ENCODE data around the gene LDLRAD1. TPM values are rescaled to one million over a fixed set of nuclear protein-coding genes. Genes with fewer than 3 reads are reported as not detected.
"Not testable (repeated sequence)": the region's sequence is repeated elsewhere in the genome, so short reads cannot be mapped to it uniquely, and the experiment has no call there.

LDLRAD1 gene
- total RNA-seq, 2 experiments from 2014 or later = not detected

DNA sequence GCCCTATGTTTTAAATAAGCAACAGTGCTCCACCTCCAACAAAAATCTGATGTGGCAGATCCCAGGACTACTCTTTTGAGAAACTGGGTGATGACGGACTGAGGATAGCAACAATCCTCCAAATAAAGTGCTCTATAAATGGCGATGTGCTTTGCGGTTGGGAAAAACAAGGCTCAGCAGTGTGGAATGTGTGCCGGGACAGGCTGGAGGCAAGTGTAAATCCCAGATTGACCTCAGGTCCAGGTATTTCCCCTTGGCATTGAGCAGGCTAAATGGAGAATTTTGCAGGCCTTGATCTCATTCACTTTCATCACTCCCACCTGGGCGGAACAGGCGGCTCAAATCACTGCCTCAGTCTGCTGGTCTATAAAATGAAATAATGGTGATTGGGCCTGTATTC is 36.8 kb downstream of the LDLRAD1 start:
- CTCF ChIA-PET = no interaction called here
- H3K27me3 Mint-ChIP-seq (ENCODE audit: low read depth) = no peaks in the 10 kb centered on the region
- H3K27ac Mint-ChIP-seq = no peak overlapping the region
- H3K9me3 Mint-ChIP-seq (ENCODE audit: insufficient read depth) = no peaks in the 10 kb centered on the region
- no peak for DNase-seq
- POLR2A ChIA-PET = no interaction called here
- H3K36me3 Mint-ChIP-seq (ENCODE audit: low read depth) = no peaks in the 10 kb centered on the region
- no peak for ATAC-seq
- H3K4me3 Mint-ChIP-seq = no peak overlapping the region
- peaks cover 5% of the 10 kb centered on the region for H3K4me1 Mint-ChIP-seq (ENCODE audit: low read depth)

DNA sequence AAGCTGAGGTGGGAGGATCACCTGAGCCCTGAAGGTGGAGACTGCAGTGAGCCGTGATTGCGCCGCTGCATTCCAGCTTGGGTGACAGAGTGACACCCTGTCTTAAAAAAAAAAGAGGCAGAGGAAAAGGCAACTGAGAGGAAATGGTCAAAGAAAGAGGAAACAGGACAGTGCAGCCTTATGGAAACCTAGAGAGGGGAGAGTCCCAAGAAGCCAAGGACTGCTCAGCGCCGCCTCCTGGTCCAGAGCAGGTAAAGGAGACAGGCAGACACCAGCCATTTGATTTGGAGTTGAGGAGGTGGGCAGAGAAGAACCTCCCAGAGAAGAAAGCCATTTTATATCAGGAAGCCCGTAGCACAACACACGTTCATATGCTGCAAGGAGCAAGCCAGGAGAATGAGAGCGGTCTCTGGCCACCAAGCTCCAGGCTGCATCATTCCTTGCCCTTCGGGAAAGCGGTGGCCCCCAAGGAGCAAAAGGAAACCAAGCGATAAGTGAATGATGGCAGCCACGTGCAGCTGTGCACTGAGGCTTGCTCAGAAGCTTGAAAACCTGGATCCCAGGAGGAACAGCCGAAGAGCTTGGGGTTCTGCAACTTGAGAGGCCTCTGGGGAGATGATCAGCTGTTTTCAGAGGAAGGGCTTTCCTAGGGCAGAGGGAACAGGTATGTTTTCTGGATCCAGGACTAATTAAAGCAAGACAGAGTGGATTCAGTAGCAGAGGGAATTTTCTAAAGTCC is 38.1 kb downstream of the LDLRAD1 start:
- no peaks in the 10 kb centered on the region for H3K27me3 Mint-ChIP-seq (ENCODE audit: low read depth)
- peaks cover 6% of the 10 kb centered on the region for H3K4me1 Mint-ChIP-seq (ENCODE audit: low read depth)
- H3K36me3 Mint-ChIP-seq (ENCODE audit: low read depth) = no peaks in the 10 kb centered on the region
- ATAC-seq = no peak
- H3K4me3 Mint-ChIP-seq = no peak overlapping the region
- H3K9me3 Mint-ChIP-seq (ENCODE audit: insufficient read depth) = no peaks in the 10 kb centered on the region
- POLR2A ChIA-PET = no interaction called here
- H3K27ac Mint-ChIP-seq = no peak overlapping the region
- no peak for DNase-seq
- CTCF ChIA-PET = interaction anchor here (1.2 kb wide), 1 partner anchor 21 kb away, joined by 5 read pairs; no protein-coding TSS in a partner anchor

DNA sequence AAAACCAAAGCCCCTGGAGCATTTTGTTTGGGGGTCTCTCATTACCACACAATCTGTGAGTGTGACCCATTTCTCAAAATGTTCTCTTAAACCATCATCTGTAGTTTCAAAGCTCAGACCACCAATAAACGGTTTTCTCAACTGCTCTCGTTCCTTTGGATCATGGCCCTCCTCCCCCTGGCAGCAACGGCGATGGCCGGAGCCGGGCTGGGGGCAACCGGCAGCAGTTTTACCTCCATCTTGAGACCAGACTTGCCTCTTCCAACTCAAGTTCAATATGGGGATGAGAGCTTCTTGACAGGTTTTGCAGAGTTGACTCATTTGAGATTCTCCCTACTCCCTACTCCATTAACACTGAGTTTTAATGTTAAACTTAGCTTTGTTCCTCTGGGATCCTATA is 42.1 kb downstream of the LDLRAD1 start:
- H3K4me3 Mint-ChIP-seq = no peak overlapping the region
- H3K9me3 Mint-ChIP-seq (ENCODE audit: insufficient read depth) = no peaks in the 10 kb centered on the region
- ATAC-seq (no peak), DNase-seq (no peak)
- POLR2A ChIA-PET = no interaction called here
- H3K4me1 Mint-ChIP-seq (ENCODE audit: low read depth) = peaks cover 6% of the 10 kb centered on the region
- H3K36me3 Mint-ChIP-seq (ENCODE audit: low read depth) = peaks cover 6% of the 10 kb centered on the region
- no peaks in the 10 kb centered on the region for H3K27me3 Mint-ChIP-seq (ENCODE audit: low read depth)
- no peak overlapping the region for H3K27ac Mint-ChIP-seq
- CTCF ChIA-PET = interaction anchor here (1.5 to 1.6 kb wide), 2 partner anchors 16 to 115 kb away, joined by 4 read pairs; no protein-coding TSS in a partner anchor

DNA sequence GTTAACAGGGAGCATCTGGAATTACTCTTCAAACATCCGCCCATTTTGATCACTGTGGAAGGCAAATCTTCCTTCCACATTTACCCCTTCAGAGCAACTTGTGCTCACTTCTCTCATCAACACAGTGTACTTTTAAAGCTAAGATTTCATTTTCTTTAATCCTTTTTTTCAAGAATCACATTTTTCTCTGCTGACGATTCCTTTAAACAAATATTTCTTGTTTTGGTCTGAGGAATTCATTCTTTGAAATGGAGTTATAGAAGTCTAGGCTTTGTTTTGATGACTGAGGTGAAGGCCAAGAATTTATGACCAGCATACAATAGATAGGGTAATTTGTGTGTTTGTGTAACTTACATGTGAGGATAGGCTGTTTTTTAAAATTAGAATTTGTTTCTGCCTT is 46.3 kb downstream of the LDLRAD1 start:
- Mint-ChIP-seq H3K27me3 (ENCODE audit: low read depth) (no peaks in the 10 kb centered on the region), H3K36me3 (ENCODE audit: low read depth) (peaks cover 25% of the 10 kb centered on the region), H3K9me3 (ENCODE audit: insufficient read depth) (no peaks in the 10 kb centered on the region), H3K4me1 (ENCODE audit: low read depth) (peaks cover 6% of the 10 kb centered on the region), H3K4me3 (no peak overlapping the region), H3K27ac (no peak overlapping the region)
- ATAC-seq (no peak), DNase-seq (no peak)
- CTCF ChIA-PET = interaction anchor here (0.7 to 2.8 kb wide), 2 partner anchors 112 to 143 kb away, joined by 3 to 16 read pairs; no protein-coding TSS in a partner anchor
- POLR2A ChIA-PET = no interaction called here

DNA sequence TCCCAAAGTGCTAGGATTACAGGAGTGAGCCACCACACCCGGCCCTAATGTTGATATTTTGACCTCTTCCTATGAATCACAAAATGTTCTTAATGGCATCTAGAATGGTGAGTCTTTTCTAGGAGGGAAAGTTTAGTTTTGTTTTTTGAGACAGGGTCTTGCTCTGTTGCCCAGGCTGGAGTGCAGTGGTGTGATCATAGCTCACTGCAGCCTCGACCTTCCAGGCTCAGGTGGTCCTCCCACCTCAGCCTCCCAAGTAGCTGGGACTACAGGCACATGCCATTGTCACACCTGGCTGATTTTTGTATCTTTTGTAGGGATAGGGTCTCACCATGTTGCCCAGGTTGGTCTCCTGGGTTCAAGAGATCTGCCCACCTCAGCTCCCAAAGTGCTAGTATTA is 48.7 kb downstream of the LDLRAD1 start:
- CTCF ChIA-PET = interaction anchor here (1.0 to 1.3 kb wide), 2 partner anchors 7 to 109 kb away, joined by 3 to 4 read pairs; no protein-coding TSS in a partner anchor
- H3K9me3 Mint-ChIP-seq (ENCODE audit: insufficient read depth); H3K4me1 Mint-ChIP-seq (ENCODE audit: low read depth); H3K27ac Mint-ChIP-seq; H3K27me3 Mint-ChIP-seq (ENCODE audit: low read depth); DNase-seq; ATAC-seq; H3K4me3 Mint-ChIP-seq; POLR2A ChIA-PET: not testable (repeated sequence)
- peaks cover 35% of the 10 kb centered on the region for H3K36me3 Mint-ChIP-seq (ENCODE audit: low read depth)

DNA sequence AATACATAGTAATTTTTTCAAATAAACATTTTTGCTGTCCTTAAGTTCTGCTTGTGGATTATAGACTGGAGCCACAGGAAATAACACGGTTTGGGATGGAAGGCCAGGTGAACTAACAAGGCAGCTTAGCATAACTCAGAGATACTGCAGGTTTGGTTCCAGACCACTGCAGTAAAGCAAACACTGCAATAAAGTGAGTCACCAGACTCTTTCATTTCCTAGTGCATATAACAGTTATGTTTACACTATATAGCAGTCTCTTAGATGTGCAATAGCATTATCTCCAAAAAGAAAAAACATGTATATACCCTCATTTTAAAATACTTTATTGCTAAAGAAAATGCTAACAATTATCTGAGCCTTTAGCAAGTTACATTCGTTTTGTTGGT is 49.9 kb downstream of the LDLRAD1 start:
- H3K4me3 Mint-ChIP-seq = no peak overlapping the region
- no peaks in the 10 kb centered on the region for H3K27me3 Mint-ChIP-seq (ENCODE audit: low read depth)
- no peaks in the 10 kb centered on the region for H3K9me3 Mint-ChIP-seq (ENCODE audit: insufficient read depth)
- H3K36me3 Mint-ChIP-seq (ENCODE audit: low read depth) = peaks cover 41% of the 10 kb centered on the region
- peaks cover 2% of the 10 kb centered on the region for H3K4me1 Mint-ChIP-seq (ENCODE audit: low read depth)
- ATAC-seq = no peak
- no peak for DNase-seq
- no peak overlapping the region for H3K27ac Mint-ChIP-seq
- CTCF ChIA-PET = interaction anchor here (0.9 kb wide), 1 partner anchor 9 kb away, joined by 3 read pairs; no protein-coding TSS in a partner anchor
- POLR2A ChIA-PET = no interaction called here

DNA sequence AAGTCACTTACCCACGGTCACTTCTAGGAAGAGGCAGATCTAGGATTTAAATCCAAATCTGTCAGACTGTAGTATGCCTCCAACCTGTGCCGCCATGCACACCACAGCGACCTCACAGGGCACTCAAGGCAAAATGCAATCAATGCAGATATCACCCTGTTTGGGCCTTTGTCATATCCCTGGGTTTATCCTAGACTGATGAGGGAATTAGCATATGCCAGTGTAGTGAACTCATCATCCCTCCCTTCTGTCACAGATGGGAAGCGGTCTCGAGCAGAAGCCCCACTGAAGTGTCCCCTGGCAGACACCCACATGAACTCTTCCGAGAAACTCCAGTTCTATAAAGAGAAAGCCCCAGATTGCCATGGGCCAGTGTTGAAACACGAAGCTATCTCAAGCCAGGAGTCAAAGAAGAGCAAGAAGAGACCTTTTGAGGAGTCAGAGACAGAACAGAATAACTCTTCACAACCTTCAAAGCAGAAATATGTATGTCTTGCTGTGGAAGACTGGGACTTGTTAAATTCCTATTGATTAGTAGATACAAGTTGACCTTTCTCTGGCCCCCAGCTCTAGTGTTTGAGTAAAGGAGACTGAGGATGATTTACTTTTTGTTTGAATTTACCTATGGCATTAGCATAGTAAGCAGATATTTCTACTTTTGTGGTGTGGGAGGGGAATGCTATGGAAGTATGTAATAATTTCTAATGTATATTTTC is 50.4 kb downstream of the LDLRAD1 start:
- Mint-ChIP-seq H3K36me3 (ENCODE audit: low read depth) (peaks cover 44% of the 10 kb centered on the region), H3K4me1 (ENCODE audit: low read depth) (peaks cover 2% of the 10 kb centered on the region), H3K27me3 (ENCODE audit: low read depth) (no peaks in the 10 kb centered on the region), H3K27ac (no peak overlapping the region), H3K4me3 (no peak overlapping the region), H3K9me3 (ENCODE audit: insufficient read depth) (no peaks in the 10 kb centered on the region)
- ChIA-PET POLR2A (no interaction called here), CTCF (interaction anchor here (0.9 kb wide), 1 partner anchor 8 kb away, joined by 3 read pairs; no protein-coding TSS in a partner anchor)
- no peak for DNase-seq
- ATAC-seq = no peak

DNA sequence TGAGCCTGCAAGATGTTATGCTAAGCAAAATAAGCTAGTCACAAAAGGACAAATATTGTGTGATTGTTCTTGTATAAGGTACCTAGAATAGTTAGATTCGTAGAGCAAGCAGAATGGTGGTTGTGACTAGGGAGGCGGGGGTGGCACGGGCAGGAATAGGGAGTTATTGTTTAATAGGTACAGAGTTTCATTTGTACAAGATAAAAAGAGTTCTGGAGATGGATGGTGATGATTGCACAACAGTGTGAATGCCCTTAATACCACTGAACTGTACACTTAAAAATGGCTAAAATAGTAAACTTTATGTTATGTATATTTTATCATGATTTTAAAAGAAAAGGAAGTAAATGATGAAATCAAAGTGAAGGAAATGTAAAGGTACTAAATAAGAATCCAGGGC is 51.2 kb downstream of the LDLRAD1 start:
- ChIA-PET POLR2A (no interaction called here), CTCF (interaction anchor here (0.6 to 1.8 kb wide), 3 partner anchors 19 to 319 kb away, joined by 4 to 6 read pairs (median 4); no protein-coding TSS in a partner anchor)
- Mint-ChIP-seq H3K9me3 (ENCODE audit: insufficient read depth) (no peaks in the 10 kb centered on the region), H3K27ac (no peak overlapping the region), H3K27me3 (ENCODE audit: low read depth) (no peaks in the 10 kb centered on the region), H3K4me1 (ENCODE audit: low read depth) (peaks cover 2% of the 10 kb centered on the region), H3K4me3 (no peak overlapping the region), H3K36me3 (ENCODE audit: low read depth) (peaks cover 47% of the 10 kb centered on the region)
- no peak for DNase-seq
- no peak for ATAC-seq

DNA sequence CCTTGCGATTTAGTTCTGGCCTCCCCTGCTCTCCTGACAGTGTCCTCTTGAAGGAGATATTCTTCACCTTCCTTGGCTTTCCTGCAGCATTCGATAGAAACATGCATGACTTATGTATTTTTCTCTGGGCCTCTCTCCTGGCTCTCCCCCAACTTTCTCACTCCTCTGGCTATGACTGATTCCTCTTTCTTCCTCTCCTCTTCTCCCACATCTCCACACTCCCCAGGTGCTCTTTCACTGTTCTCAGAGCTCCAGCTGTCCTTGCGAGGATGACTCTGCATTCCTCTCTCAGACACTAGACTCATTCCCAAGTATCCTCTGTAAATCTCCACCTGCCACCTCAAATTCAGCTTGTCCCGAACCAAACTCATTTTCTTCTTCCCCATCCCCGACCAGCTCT is 53.9 kb downstream of the LDLRAD1 start:
- H3K27me3 Mint-ChIP-seq (ENCODE audit: low read depth) = no peaks in the 10 kb centered on the region
- ChIA-PET CTCF (interaction anchor here (1.0 to 1.2 kb wide), 2 partner anchors 93 to 103 kb away, joined by 3 to 4 read pairs; no protein-coding TSS in a partner anchor), POLR2A (no interaction called here)
- no peaks in the 10 kb centered on the region for H3K9me3 Mint-ChIP-seq (ENCODE audit: insufficient read depth)
- no peak overlapping the region for H3K27ac Mint-ChIP-seq
- ATAC-seq (no peak), DNase-seq (no peak)
- peaks cover 2% of the 10 kb centered on the region for H3K4me1 Mint-ChIP-seq (ENCODE audit: low read depth)
- no peak overlapping the region for H3K4me3 Mint-ChIP-seq
- H3K36me3 Mint-ChIP-seq (ENCODE audit: low read depth) = peaks cover 47% of the 10 kb centered on the region

DNA sequence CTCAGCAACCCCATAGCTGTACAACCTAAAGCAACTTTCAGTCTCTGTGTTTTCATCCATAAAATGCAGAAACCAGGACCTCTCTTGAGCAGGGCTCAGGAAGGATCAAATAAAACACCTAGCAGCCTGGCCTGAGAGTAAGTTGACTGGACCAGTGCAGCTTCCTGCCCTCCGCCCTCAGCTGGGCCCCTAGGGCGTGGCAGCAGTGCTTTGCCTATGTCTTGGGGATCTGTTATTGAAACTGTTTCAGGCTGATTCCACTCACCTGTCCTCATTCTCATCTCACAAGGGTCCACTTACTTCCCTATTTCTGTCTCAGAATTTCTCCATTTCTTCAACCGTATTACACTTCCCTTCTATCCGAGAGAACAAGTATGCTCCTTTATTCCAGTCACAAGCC is 54.5 kb downstream of the LDLRAD1 start:
- Mint-ChIP-seq H3K27me3 (ENCODE audit: low read depth) (no peaks in the 10 kb centered on the region), H3K9me3 (ENCODE audit: insufficient read depth) (no peaks in the 10 kb centered on the region), H3K27ac (no peak overlapping the region), H3K4me1 (ENCODE audit: low read depth) (peaks cover 2% of the 10 kb centered on the region), H3K4me3 (no peak overlapping the region), H3K36me3 (ENCODE audit: low read depth) (peaks cover 44% of the 10 kb centered on the region)
- CTCF ChIA-PET = interaction anchor here (1.0 to 1.2 kb wide), 2 partner anchors 92 to 103 kb away, joined by 3 to 4 read pairs; no protein-coding TSS in a partner anchor
- ATAC-seq = no peak
- POLR2A ChIA-PET = no interaction called here
- no peak for DNase-seq

DNA sequence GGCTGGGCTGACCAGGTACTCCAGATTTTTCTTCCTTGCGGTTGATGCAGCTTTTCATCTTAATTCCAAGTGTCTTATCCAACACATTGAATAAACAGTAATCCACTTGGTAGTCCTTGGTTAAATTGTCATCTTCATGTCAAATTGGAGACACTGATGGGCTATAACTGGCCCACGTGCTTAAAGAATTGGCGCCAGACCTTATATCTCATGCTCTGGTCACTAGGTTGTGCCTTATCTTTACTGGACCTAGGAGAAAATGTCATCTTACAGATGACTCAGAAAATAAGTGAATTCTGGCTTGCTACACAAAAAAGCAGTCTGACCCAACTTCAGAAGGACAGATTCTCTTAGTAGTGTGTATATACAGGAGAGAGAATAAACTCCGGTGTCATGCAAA is 55.6 kb downstream of the LDLRAD1 start:
- ATAC-seq = no peak
- H3K36me3 Mint-ChIP-seq (ENCODE audit: low read depth) = peaks cover 39% of the 10 kb centered on the region
- POLR2A ChIA-PET = no interaction called here

More for the DNA sequence above, 55.6 kb downstream of the LDLRAD1 start:
- CTCF ChIA-PET = interaction anchor here (1.0 to 5.3 kb wide), 5 partner anchors 7 to 101 kb away, joined by 3 to 152 read pairs (median 4); partner anchors contain the start of genes IFT25 and LRRC42
- H3K4me3 Mint-ChIP-seq = no peak overlapping the region
- H3K27ac Mint-ChIP-seq = no peak overlapping the region
- peaks cover 3% of the 10 kb centered on the region for H3K4me1 Mint-ChIP-seq (ENCODE audit: low read depth)
- H3K9me3 Mint-ChIP-seq (ENCODE audit: insufficient read depth) = no peaks in the 10 kb centered on the region
- no peak for DNase-seq
- H3K27me3 Mint-ChIP-seq (ENCODE audit: low read depth) = no peaks in the 10 kb centered on the region

Data from activated CD8-positive, alpha-beta T cell treated with anti-CD3 and anti-CD28 coated beads, Interleukin-2, amount 10 ng/mL, durations not matched to agents 7 days and 5 days (primary cell).